Tibial artery (tissue), 4 donors: Measurements from ENCODE around the gene ACTL6A.

Source experiments
- DNase-seq, 2 donors: peaks; one replicate each; pipeline ENCODE4 v3.0.0-alpha.2; 2019
- H3K27ac ChIP-seq, 2 donors: fragments of 200-600 bp; sonication (generic) in 1 of 2; 1 replicate in 1 of 2; 2 replicates in 1 of 2; pipeline ENCODE4 v1.5.1; 2018 to 2019; ENCODE audit warnings: mild to moderate bottlenecking in 1 of 2
- H3K27me3 ChIP-seq, 2 donors: fragments of 200-600 bp; sonication (generic) in 1 of 2; one replicate each; pipeline versions ENCODE4 v1.5.1 to v1.6.0; 2016 to 2019
- H3K36me3 ChIP-seq, 3 donors: fragments of 200-600 bp; sonication (generic) in 2 of 3; one replicate each; pipeline ENCODE4 v1.5.1; 2016 to 2019; ENCODE audit warnings: mild to moderate bottlenecking in 2 of 3
- H3K4me1 ChIP-seq, 4 donors: fragments of 200-600 bp; sonication (generic) in 2 of 4; 1 replicate in 3 of 4; 2 replicates in 1 of 4; pipeline ENCODE4 v1.5.1; 2016 to 2019
- H3K4me3 ChIP-seq, 2 donors: fragments of 200-600 bp; sonication (generic) in 1 of 2; 1 replicate in 1 of 2; 2 replicates in 1 of 2; pipeline ENCODE4 v1.5.1; 2018 to 2019; ENCODE audit warnings: mild to moderate bottlenecking in 2 of 2
- H3K9me3 ChIP-seq, 3 donors: fragments of 200-600 bp; sonication (generic) in 1 of 3; one replicate each; pipeline ENCODE4 v1.5.1; 2016 to 2019
- CTCF ChIP-seq, 2 experiments: fragments of 200-600 bp in 1 of 2; fragments of 450-650 bp in 1 of 2; IDR thresholded peaks; one replicate each; pipeline ENCODE4 v1.5.1; 2017 to 2019; ENCODE audit warnings: antibody characterized with exemption in 2 of 2, mild to moderate bottlenecking in 1 of 2, moderate library complexity in 1 of 2
- intact Hi-C: fragments of 100-400 bp; cut with DNase I; formaldehyde crosslinking; loops from one replicate; pipeline ENCODE4 v1.15.0; 2023; ENCODE audit warnings: low total_unique reads

The ACTL6A gene

GRCh38 chr3:179606534-179607085, 43.9 kb downstream of the ACTL6A start:
- Histone ChIP-seq H3K4me1 (peaks cover 0 to 24% (median 19%) of the 10 kb centered on the region in 4 donors), H3K27me3 (no peaks in the 10 kb centered on the region), H3K27ac (no peak overlapping the region), H3K9me3 (no peaks in the 10 kb centered on the region), H3K4me3 (no peak overlapping the region), H3K36me3 (peaks cover 0 to 13% (median 5%) of the 10 kb centered on the region in 3 donors)
- intact Hi-C loops: no loop called here
- no peak for TF ChIP-seq CTCF (IDR thresholded peaks at IDR 0.05)
- DNase-seq: no peak

GRCh38 chr3:179608931-179609720, 46.4 kb downstream of the ACTL6A start:
- intact Hi-C loops: no loop called here
- H3K36me3 ChIP-seq: peaks cover 0 to 6% (median 0%) of the 10 kb centered on the region in 3 donors
- H3K9me3 ChIP-seq: no peaks in the 10 kb centered on the region
- no peak overlapping the region for H3K4me3 ChIP-seq
- no peak for TF ChIP-seq CTCF (IDR thresholded peaks at IDR 0.05)
- H3K27me3 ChIP-seq: no peaks in the 10 kb centered on the region
- DNase-seq: no peak
- no peak overlapping the region for H3K27ac ChIP-seq
- peaks cover 0 to 14% (median 10%) of the 10 kb centered on the region in 4 donors for H3K4me1 ChIP-seq

GRCh38 chr3:179610066-179610465, 47.3 kb downstream of the ACTL6A start:
- H3K4me3 ChIP-seq: no peak overlapping the region
- DNase-seq: no peak
- H3K36me3 ChIP-seq: peaks cover 0 to 6% (median 0%) of the 10 kb centered on the region in 3 donors
- intact Hi-C loops: no loop called here
- H3K27me3 ChIP-seq: no peaks in the 10 kb centered on the region
- no peak for TF ChIP-seq CTCF (IDR thresholded peaks at IDR 0.05)
- H3K27ac ChIP-seq: no peak overlapping the region
- H3K4me1 ChIP-seq: peaks cover 0 to 14% (median 10%) of the 10 kb centered on the region in 4 donors
- no peaks in the 10 kb centered on the region for H3K9me3 ChIP-seq

GRCh38 chr3:179613807-179614206, 51.1 kb downstream of the ACTL6A start:
- intact Hi-C loops: no loop called here

GRCh38 chr3:179615458-179616173, 52.9 kb downstream of the ACTL6A start:
- no peaks in the 10 kb centered on the region for H3K27me3 ChIP-seq
- H3K36me3 ChIP-seq: peaks cover 23 to 29% (median 29%) of the 10 kb centered on the region in 3 donors
- intact Hi-C loops: no loop called here
- H3K4me1 ChIP-seq: no peaks in the 10 kb centered on the region
- no peak for TF ChIP-seq CTCF (IDR thresholded peaks at IDR 0.05)
- H3K4me3 ChIP-seq: no peak overlapping the region
- no peaks in the 10 kb centered on the region for H3K9me3 ChIP-seq
- DNase-seq: no peak
- no peak overlapping the region for H3K27ac ChIP-seq

More at GRCh38 chr3:179613807-179614206, 51.1 kb downstream of the ACTL6A start:
- H3K9me3 ChIP-seq: no peaks in the 10 kb centered on the region
- H3K4me3 ChIP-seq: no peak overlapping the region
- no peaks in the 10 kb centered on the region for H3K4me1 ChIP-seq
- H3K36me3 ChIP-seq: peaks cover 19 to 26% (median 20%) of the 10 kb centered on the region in 3 donors
- H3K27me3 ChIP-seq: no peaks in the 10 kb centered on the region
- no peak overlapping the region for H3K27ac ChIP-seq
- TF ChIP-seq CTCF (IDR thresholded peaks at IDR 0.05): no peak
- DNase-seq: no peak
